ENCODE data around the gene USP13.

Gene USP13

GRCh38 chr3:179809639-179810038 is 156.8 kb downstream of the USP13 start:
- Histone ChIP-seq H3K9me3 (ENCODE audit: low read length) (no peaks in the 10 kb centered on the region), H3K27me3 (ENCODE audit: control insufficient read depth in 1 of 2, insufficient read depth in 2 of 2, low read length in 2 of 2) (no peaks in the 10 kb centered on the region), H3K4me3 (ENCODE audit: low read depth in 1 of 2, low read length in 2 of 2) (no peak overlapping the region), H3K9ac (ENCODE audit: low read length) (no peak overlapping the region), H3K36me3 (ENCODE audit: insufficient read depth, low read length) (no peaks in the 10 kb centered on the region), H3K4me1 (ENCODE audit: insufficient read depth, low read length) (no peaks in the 10 kb centered on the region), H3K27ac (ENCODE audit: low read depth, low read length) (no peak overlapping the region)

DNA sequence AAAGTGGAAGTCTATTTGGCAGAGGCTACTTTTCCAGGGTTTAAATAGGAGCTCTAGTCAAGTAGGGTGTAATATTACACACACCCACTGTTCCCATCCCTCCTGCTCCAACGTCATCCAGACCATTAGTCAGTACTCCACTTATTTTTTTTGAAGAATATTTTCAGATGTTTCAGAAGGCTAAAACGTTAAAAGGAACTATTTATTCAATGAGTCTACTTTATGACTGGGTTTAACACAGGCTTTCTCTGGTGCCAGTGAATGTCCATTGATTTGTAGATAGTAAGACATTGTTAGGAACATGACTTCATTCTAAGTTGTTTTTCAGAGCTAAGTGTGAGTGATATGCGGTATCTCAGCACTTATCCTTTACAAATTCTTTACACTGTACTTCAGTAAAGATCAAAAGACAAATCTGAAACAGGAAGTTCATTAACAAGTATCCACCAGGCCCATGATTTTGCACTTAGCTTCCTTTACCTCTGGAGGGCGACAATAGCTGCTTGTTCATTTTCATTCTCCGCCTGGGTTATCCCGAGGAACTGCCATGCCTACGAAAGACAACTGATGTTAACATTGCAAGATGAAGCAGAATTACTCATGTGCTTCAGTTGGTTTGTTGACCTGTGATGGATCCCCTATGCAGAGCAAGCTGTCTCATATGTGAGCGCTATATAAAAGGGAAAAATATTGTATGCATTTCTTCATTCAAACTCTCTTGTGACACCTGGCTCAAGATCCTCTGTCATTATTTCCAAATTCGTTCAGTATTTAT is 158.7 kb downstream of the USP13 start:
- Histone ChIP-seq H3K9me3 (ENCODE audit: low read length) (no peaks in the 10 kb centered on the region), H3K27me3 (ENCODE audit: control insufficient read depth in 1 of 2, insufficient read depth in 2 of 2, low read length in 2 of 2) (no peaks in the 10 kb centered on the region), H3K4me3 (ENCODE audit: low read depth in 1 of 2, low read length in 2 of 2) (no peak overlapping the region), H3K4me1 (ENCODE audit: insufficient read depth, low read length) (no peaks in the 10 kb centered on the region), H3K36me3 (ENCODE audit: insufficient read depth, low read length) (no peaks in the 10 kb centered on the region), H3K9ac (ENCODE audit: low read length) (no peak overlapping the region), H3K27ac (ENCODE audit: low read depth, low read length) (no peak overlapping the region)

GRCh38 chr3:179812096-179812382 is 159.2 kb downstream of the USP13 start:
- Histone ChIP-seq H3K9ac (ENCODE audit: low read length) (no peak overlapping the region), H3K36me3 (ENCODE audit: insufficient read depth, low read length) (no peaks in the 10 kb centered on the region), H3K4me3 (ENCODE audit: low read depth in 1 of 2, low read length in 2 of 2) (no peak overlapping the region), H3K4me1 (ENCODE audit: insufficient read depth, low read length) (no peaks in the 10 kb centered on the region), H3K9me3 (ENCODE audit: low read length) (no peaks in the 10 kb centered on the region), H3K27ac (ENCODE audit: low read depth, low read length) (no peak overlapping the region), H3K27me3 (ENCODE audit: control insufficient read depth in 1 of 2, insufficient read depth in 2 of 2, low read length in 2 of 2) (no peaks in the 10 kb centered on the region)

- no peaks in the 10 kb centered on the region for H3K9me3 ChIP-seq (ENCODE audit: low read length)
- H3K4me1 ChIP-seq (ENCODE audit: insufficient read depth, low read length), result no peaks in the 10 kb centered on the region
- H3K27me3 ChIP-seq (ENCODE audit: control insufficient read depth in 1 of 2, insufficient read depth in 2 of 2, low read length in 2 of 2), result no peaks in the 10 kb centered on the region
- H3K36me3 ChIP-seq (ENCODE audit: insufficient read depth, low read length), result no peaks in the 10 kb centered on the region
- no peak overlapping the region for H3K27ac ChIP-seq (ENCODE audit: low read depth, low read length)
- H3K4me3 ChIP-seq (ENCODE audit: low read depth in 1 of 2, low read length in 2 of 2), result no peak overlapping the region
- no peak overlapping the region for H3K9ac ChIP-seq (ENCODE audit: low read length)
Observed at GRCh38 chr3:179819379-179819778, 166.5 kb downstream of the USP13 start.

DNA sequence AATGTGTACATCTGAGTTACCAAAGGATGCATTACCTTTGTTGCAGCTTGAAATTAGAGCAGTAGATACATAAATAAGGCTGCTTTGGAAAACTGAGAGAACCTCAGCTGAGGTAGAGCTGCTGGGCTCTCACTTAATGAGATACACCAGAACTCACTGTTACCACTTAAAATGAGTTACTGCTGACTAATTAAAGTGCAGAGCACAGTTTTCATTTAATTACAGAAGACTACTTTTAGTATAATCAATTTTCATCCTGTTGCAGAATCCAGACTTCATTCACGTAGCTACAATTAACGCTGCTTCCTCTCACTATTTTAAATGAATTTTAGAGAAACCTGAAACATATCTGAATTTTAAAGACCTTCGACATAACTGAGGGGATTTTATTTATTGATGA is 169.5 kb downstream of the USP13 start:
- no peaks in the 10 kb centered on the region for H3K4me1 ChIP-seq (ENCODE audit: insufficient read depth, low read length)
- H3K9ac ChIP-seq (ENCODE audit: low read length), result no peak overlapping the region
- H3K36me3 ChIP-seq (ENCODE audit: insufficient read depth, low read length), result no peaks in the 10 kb centered on the region
- no peaks in the 10 kb centered on the region for H3K27me3 ChIP-seq (ENCODE audit: control insufficient read depth in 1 of 2, insufficient read depth in 2 of 2, low read length in 2 of 2)
- H3K9me3 ChIP-seq (ENCODE audit: low read length), result no peaks in the 10 kb centered on the region
- H3K27ac ChIP-seq (ENCODE audit: low read depth, low read length), result no peak overlapping the region
- no peak overlapping the region for H3K4me3 ChIP-seq (ENCODE audit: low read depth in 1 of 2, low read length in 2 of 2)

- H3K4me3 ChIP-seq (ENCODE audit: low read depth in 1 of 2, low read length in 2 of 2), result no peak overlapping the region
- H3K9ac ChIP-seq (ENCODE audit: low read length), result no peak overlapping the region
- H3K9me3 ChIP-seq (ENCODE audit: low read length), result no peaks in the 10 kb centered on the region
- H3K27me3 ChIP-seq (ENCODE audit: control insufficient read depth in 1 of 2, insufficient read depth in 2 of 2, low read length in 2 of 2), result no peaks in the 10 kb centered on the region
- H3K36me3 ChIP-seq (ENCODE audit: insufficient read depth, low read length), result no peaks in the 10 kb centered on the region
- H3K4me1 ChIP-seq (ENCODE audit: insufficient read depth, low read length), result no peaks in the 10 kb centered on the region
- H3K27ac ChIP-seq (ENCODE audit: low read depth, low read length), result no peak overlapping the region
Observed at GRCh38 chr3:179825527-179826246, 172.8 kb downstream of the USP13 start.

DNA sequence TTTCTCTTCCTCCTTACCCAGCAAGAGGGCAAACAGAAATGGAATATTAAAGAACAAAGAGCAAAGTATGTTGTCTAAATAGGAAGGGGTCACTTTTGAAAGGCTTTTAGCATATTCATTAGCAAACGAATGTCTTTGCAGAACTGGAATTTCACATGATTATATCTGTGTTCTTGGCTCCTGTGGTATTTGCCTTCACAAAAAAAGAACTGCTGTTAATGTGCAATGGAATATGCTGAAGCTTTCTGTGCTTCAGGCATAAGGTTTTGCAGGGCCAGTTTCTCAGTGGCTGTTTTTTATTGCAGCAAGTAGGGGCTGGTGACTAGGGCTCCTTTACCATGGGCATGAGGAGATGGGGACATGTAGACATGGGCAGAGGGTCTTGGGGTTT is 173.4 kb downstream of the USP13 start:
- Histone ChIP-seq H3K27me3 (ENCODE audit: control insufficient read depth in 1 of 2, insufficient read depth in 2 of 2, low read length in 2 of 2) (no peaks in the 10 kb centered on the region), H3K9ac (ENCODE audit: low read length) (no peak overlapping the region), H3K4me3 (ENCODE audit: low read depth in 1 of 2, low read length in 2 of 2) (no peak overlapping the region), H3K36me3 (ENCODE audit: insufficient read depth, low read length) (no peaks in the 10 kb centered on the region), H3K4me1 (ENCODE audit: insufficient read depth, low read length) (no peaks in the 10 kb centered on the region), H3K9me3 (ENCODE audit: low read length) (no peaks in the 10 kb centered on the region), H3K27ac (ENCODE audit: low read depth, low read length) (no peak overlapping the region)

DNA sequence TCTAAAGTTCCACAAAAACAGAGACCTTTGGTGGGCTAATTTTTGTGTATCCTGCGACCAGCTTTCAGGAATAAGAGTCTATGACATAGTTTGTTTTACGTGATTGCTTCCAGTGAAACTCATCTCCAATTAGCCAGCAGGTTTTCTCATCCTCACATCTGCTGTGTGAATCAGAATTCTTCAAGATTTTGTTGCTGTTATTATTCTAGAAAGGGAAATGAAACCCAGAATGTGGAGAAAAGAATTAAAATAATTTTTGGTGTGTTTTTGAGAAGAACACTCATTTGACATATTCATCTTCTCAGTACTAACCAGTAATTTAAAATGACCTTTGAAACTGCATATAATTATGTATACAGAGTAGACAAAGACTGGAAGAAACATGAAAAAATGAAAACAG is 175.9 kb downstream of the USP13 start:
- Histone ChIP-seq H3K4me3 (ENCODE audit: low read depth in 1 of 2, low read length in 2 of 2) (no peak overlapping the region), H3K4me1 (ENCODE audit: insufficient read depth, low read length) (no peaks in the 10 kb centered on the region), H3K27me3 (ENCODE audit: control insufficient read depth in 1 of 2, insufficient read depth in 2 of 2, low read length in 2 of 2) (no peaks in the 10 kb centered on the region), H3K36me3 (ENCODE audit: insufficient read depth, low read length) (no peaks in the 10 kb centered on the region), H3K27ac (ENCODE audit: low read depth, low read length) (no peak overlapping the region), H3K9me3 (ENCODE audit: low read length) (no peaks in the 10 kb centered on the region), H3K9ac (ENCODE audit: low read length) (no peak overlapping the region)

GRCh38 chr3:179829401-179829800 is 176.6 kb downstream of the USP13 start:
- Histone ChIP-seq H3K4me3 (ENCODE audit: low read depth in 1 of 2, low read length in 2 of 2) (no peak overlapping the region), H3K4me1 (ENCODE audit: insufficient read depth, low read length) (no peaks in the 10 kb centered on the region), H3K36me3 (ENCODE audit: insufficient read depth, low read length) (no peaks in the 10 kb centered on the region), H3K9me3 (ENCODE audit: low read length) (no peaks in the 10 kb centered on the region), H3K27ac (ENCODE audit: low read depth, low read length) (no peak overlapping the region), H3K27me3 (ENCODE audit: control insufficient read depth in 1 of 2, insufficient read depth in 2 of 2, low read length in 2 of 2) (no peaks in the 10 kb centered on the region), H3K9ac (ENCODE audit: low read length) (no peak overlapping the region)

- no peaks in the 10 kb centered on the region for H3K4me1 ChIP-seq (ENCODE audit: insufficient read depth, low read length)
- H3K9me3 ChIP-seq (ENCODE audit: low read length), result no peaks in the 10 kb centered on the region
- H3K27ac ChIP-seq (ENCODE audit: low read depth, low read length), result no peak overlapping the region
- no peaks in the 10 kb centered on the region for H3K27me3 ChIP-seq (ENCODE audit: control insufficient read depth in 1 of 2, insufficient read depth in 2 of 2, low read length in 2 of 2)
- H3K36me3 ChIP-seq (ENCODE audit: insufficient read depth, low read length), result no peaks in the 10 kb centered on the region
- no peak overlapping the region for H3K9ac ChIP-seq (ENCODE audit: low read length)
- H3K4me3 ChIP-seq (ENCODE audit: low read depth in 1 of 2, low read length in 2 of 2), result no peak overlapping the region
Observed at GRCh38 chr3:179832333-179832854, 179.6 kb downstream of the USP13 start.

- Histone ChIP-seq H3K9ac (ENCODE audit: low read length) (no peak overlapping the region), H3K4me1 (ENCODE audit: insufficient read depth, low read length) (no peaks in the 10 kb centered on the region), H3K4me3 (ENCODE audit: low read depth in 1 of 2, low read length in 2 of 2) (no peak overlapping the region), H3K27ac (ENCODE audit: low read depth, low read length) (no peak overlapping the region), H3K27me3 (ENCODE audit: control insufficient read depth in 1 of 2, insufficient read depth in 2 of 2, low read length in 2 of 2) (no peaks in the 10 kb centered on the region), H3K36me3 (ENCODE audit: insufficient read depth, low read length) (no peaks in the 10 kb centered on the region), H3K9me3 (ENCODE audit: low read length) (no peaks in the 10 kb centered on the region)
Observed at GRCh38 chr3:179833294-179833693, 180.5 kb downstream of the USP13 start.

DNA sequence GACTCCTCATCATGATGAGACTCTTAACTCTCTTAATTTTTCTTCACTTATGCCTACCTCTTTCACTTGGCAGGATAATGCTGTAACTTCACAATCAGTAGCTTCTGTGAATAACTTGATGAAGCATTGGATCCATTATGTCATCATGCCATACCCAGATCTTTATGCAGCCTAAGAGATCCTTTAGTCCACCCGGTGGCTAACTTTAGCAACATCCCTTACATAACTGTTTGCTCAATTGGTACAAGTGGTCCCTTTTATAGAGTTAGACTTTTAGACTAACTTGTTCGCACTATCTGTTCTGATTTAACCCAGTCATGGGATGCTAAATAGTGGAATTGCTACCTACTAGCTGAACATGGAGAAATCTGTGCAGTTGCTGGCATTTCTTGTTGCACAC is 184.5 kb downstream of the USP13 start:
- Histone ChIP-seq H3K9me3 (ENCODE audit: low read length) (no peaks in the 10 kb centered on the region), H3K4me3 (ENCODE audit: low read depth in 1 of 2, low read length in 2 of 2) (no peak overlapping the region), H3K36me3 (ENCODE audit: insufficient read depth, low read length) (no peaks in the 10 kb centered on the region), H3K4me1 (ENCODE audit: insufficient read depth, low read length) (no peaks in the 10 kb centered on the region), H3K27ac (ENCODE audit: low read depth, low read length) (no peak overlapping the region), H3K9ac (ENCODE audit: low read length) (no peak overlapping the region), H3K27me3 (ENCODE audit: control insufficient read depth in 1 of 2, insufficient read depth in 2 of 2, low read length in 2 of 2) (peaks cover 0 to 3% of the 10 kb centered on the region in 2 donors)
